ENCODE results near the gene DENND1B.

Gene DENND1B

GRCh38 chr1:197468543-197469175 lies 306.6 kb downstream of the DENND1B start:
- no peak for DNase-seq (ENCODE audit: low read depth in 2 of 2)

DNA sequence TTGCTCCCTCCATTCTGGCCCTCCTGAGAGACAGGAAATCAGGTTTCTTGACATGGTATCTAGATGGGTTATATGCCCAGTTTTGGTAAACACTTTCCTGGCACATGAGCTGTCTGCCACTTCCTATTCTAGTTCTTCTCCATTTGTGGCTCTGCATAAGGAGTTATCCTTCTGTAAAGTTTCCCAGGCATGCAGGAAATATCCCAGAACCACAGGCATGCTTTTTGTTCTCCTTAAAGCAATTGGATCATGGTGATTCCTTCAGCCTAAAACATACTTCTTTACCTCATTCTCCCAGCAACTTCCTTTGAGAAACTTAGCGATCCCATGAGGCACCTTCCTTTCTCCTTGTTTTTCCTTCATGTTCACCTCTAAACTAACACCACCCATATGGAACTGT lies 307.4 kb downstream of the DENND1B start:
- no peak for DNase-seq (ENCODE audit: low read depth in 2 of 2)

- no peak for DNase-seq (ENCODE audit: low read depth in 2 of 2)
Measured at GRCh38 chr1:197466813-197467212, 308.5 kb downstream of the DENND1B start.

DNA sequence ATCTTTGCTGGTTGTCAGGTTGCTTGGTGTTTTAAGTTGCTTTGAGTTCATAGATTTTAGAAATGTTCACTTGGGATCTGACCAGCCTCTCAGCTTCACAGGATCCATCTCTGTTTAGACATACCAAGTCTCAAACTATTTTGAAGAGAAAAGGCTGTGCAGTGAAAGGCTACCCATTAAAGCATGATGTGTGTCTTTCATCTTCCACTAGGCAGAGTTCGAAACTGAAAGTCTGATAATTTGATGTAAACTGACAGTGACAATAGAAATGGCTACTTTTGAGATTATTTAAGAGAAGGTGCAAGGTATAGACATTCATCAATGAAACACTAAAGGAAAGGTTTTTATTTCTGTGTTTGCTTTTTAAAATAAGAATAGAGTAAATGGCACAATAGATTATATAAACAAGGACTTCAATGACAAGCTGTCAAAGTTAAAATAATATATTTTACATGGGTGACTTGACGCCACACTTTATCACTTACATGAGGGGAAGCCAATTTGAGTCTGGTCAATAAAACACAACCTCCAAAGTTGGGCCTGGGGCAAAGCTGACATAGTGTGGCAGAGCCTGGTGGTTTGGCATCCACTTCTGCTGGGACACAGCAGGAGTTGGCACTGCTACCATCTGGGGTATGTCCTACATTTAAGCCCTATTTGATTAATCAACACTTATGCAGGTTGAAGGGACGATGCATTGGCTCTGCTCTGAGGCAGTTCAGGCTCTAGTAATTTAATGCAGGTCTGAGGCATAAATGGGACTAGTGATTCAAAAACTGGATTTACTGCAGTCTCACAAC lies 309.6 kb downstream of the DENND1B start:
- no peak for DNase-seq (ENCODE audit: low read depth in 2 of 2)

- DNase-seq (ENCODE audit: low read depth in 2 of 2) = no peak
Measured at GRCh38 chr1:197464044-197464443, 311.2 kb downstream of the DENND1B start.

GRCh38 chr1:197463142-197463541 lies 312.1 kb downstream of the DENND1B start:
- no peak for DNase-seq (ENCODE audit: low read depth in 2 of 2)

GRCh38 chr1:197462539-197462938 lies 312.7 kb downstream of the DENND1B start:
- DNase-seq (ENCODE audit: low read depth in 2 of 2) = no peak

Data from stimulated activated CD4-positive, alpha-beta T cell treated with anti-CD3 and anti-CD28 coated beads, Interleukin-4, amount 100 ng/mL, for 48 hours (primary cell).